Ovary (tissue), 9 donors: Measurements from ENCODE around the gene FUOM. TPM values are rescaled to one million over a fixed set of nuclear protein-coding genes. Genes with fewer than 3 reads are reported as not detected.

ENCODE experiments used
- DNase-seq, 5 donors: peaks; one replicate each; pipeline ENCODE4 v3.0.0-alpha.2; 2019 to 2020
- H3K27ac ChIP-seq, 2 donors: fragments of 200-600 bp; one replicate each; pipeline versions ENCODE4 v1.5.1 to v1.8.0; 2019 to 2022
- H3K27me3 ChIP-seq: fragments of 200-600 bp; one replicate; pipeline ENCODE4 v1.8.0; 2022
- H3K36me3 ChIP-seq: fragments of 200-600 bp; sonication (generic); one replicate; pipeline ENCODE4 v1.5.1; 2019
- H3K4me1 ChIP-seq: one replicate; pipeline ENCODE4 v1.8.1; 2013; ENCODE audit warnings: mild to moderate bottlenecking, moderate library complexity; ENCODE audit not compliant: insufficient read depth
- H3K4me3 ChIP-seq: fragments of 200-600 bp; sonication (generic); one replicate; pipeline ENCODE4 v1.5.1; 2017
- H3K9me3 ChIP-seq, 2 donors: fragments of 200-600 bp in 1 of 2; sonication (generic) in 1 of 2; one replicate each; pipeline versions ENCODE4 v1.5.1 to v1.8.1; 2013 to 2019; ENCODE audit warnings: mild to moderate bottlenecking in 1 of 2, moderate library complexity in 1 of 2
- EP300 ChIP-seq: sonication (generic); formaldehyde crosslinking; IDR thresholded peaks from one replicate; pipeline ENCODE4 v1.6.1; 2017; ENCODE audit warnings: antibody characterized with exemption
- POLR2A ChIP-seq: fragments of 450-650 bp; IDR thresholded peaks from one replicate; pipeline ENCODE4 v1.6.1; 2017; ENCODE audit warnings: antibody characterized with exemption, mild to moderate bottlenecking, moderate library complexity
- WGBS, 3 donors: extraction: QIAGEN DNeasy Blood & Tissue Kit in 1 of 3; methylation state at CpG; one replicate each; pipeline versions ENCODE4 v1.1.5 to v1.1.7; 2013 to 2017; 5-methylcytosine and 5-hydroxymethylcytosine counted together
- intact Hi-C, 4 donors: fragments of 100-400 bp; cut with DNase I; formaldehyde crosslinking; loops; one replicate each; pipeline versions ENCODE4 v1.11.0 to v1.15.1; 2022 to 2023
- polyA plus RNA-seq, 2 donors: library from polyadenylated mRNA; stranded (reverse); fragments of 200-250 nt in 1 of 2; fragments of 350-450 nt in 1 of 2; fragmentation: Illumina TruSeq in 1 of 2; extraction: RNeasy Lipid Tissue Mini Kit (QIAGEN cat#74804) in 1 of 2; gene quantifications; one replicate each; pipeline ENCODE4 v1.2.3, GENCODE V29; 2013 to 2014
- total RNA-seq, 7 donors: library from RNA; depleted of rRNA in 2 of 7; stranded (reverse); fragments of >200 nt in 2 of 7; fragmentation: NEBNext Ultra II Directional in 3 of 7; extraction: Animal tissue kit (Norgen Biotek cat#: 25700) in 3 of 7; gene quantifications; one replicate each; pipeline versions ENCODE4 v1.1.0 to v1.2.4, GENCODE V29; 2016 to 2023
- TF ChIP-seq, protein P1 (sequence below), 3 donors: fragments of 450-650 bp in 2 of 3; fragments of 200-600 bp in 1 of 3; IDR thresholded peaks; one replicate each; pipeline versions ENCODE4 v1.5.1 to v1.8.0; 2016 to 2022; ENCODE audit warnings: antibody characterized with exemption in 3 of 3, mild to moderate bottlenecking in 1 of 3
- donor health status: DM: no; HTN: no; CAD: no; lungs with moderate emphysema.
- donor health status: DM: no; HTN: no; CAD: no.
- donor health status: Bipolar disorder and iron deficiency.
- donor health status: DM: yes; HTN: yes; CAD: no.
- donor health status: DM: no; HTN: no; CAD: no.
- donor health status: DM: yes; HTN: yes; CAD: no.

The FUOM gene
- total and polyA plus RNA-seq, 9 donors = 1.2 to 26.3 (median 14.8) TPM

DNA sequence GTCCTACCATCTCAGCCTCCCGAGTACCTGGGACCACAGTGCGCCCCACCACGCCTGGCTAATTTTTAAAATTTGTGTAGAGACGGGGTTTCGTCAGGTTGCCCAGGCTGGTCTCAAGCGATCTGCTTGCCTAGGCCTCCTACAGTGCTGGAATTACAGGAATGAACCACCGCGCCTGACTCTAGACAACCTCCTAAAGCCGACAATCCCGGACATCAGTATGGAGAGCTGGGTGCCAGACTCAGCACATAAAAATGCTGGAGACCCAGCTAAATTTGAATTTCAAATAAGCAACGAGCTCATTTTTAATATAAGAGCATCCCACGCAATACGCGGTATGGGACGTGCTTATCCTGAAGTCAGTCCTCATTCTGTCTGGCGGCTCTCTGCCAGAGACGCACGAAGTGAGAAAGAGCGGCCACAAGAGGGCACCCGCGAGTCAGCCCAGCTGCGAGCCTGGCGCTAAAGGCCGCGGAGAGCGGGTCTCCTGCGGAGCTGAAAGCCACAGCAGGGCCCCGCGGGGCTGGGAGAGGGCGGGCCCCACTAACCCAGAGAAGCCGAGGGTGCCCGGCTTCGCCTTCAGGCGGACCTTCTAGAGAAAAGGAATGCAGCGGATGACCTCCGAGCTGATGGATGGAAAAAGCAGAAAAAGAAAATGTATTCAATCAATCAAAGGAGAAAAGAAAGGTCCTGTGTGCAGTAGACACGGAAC, 28.2 kb downstream of the FUOM start:
- TF ChIP-seq, protein P1, sequence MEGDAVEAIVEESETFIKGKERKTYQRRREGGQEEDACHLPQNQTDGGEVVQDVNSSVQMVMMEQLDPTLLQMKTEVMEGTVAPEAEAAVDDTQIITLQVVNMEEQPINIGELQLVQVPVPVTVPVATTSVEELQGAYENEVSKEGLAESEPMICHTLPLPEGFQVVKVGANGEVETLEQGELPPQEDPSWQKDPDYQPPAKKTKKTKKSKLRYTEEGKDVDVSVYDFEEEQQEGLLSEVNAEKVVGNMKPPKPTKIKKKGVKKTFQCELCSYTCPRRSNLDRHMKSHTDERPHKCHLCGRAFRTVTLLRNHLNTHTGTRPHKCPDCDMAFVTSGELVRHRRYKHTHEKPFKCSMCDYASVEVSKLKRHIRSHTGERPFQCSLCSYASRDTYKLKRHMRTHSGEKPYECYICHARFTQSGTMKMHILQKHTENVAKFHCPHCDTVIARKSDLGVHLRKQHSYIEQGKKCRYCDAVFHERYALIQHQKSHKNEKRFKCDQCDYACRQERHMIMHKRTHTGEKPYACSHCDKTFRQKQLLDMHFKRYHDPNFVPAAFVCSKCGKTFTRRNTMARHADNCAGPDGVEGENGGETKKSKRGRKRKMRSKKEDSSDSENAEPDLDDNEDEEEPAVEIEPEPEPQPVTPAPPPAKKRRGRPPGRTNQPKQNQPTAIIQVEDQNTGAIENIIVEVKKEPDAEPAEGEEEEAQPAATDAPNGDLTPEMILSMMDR (IDR thresholded peaks at IDR 0.05) = peak; percentile 62 to 97 (median 76)
- TF ChIP-seq POLR2A = no peak
- 6 to 9% (median 7%) methylated on average over 37 of the region's 37 CpGs for WGBS, 3 donors
- Histone ChIP-seq H3K4me1 (peaks cover 4% of the 10 kb centered on the region), H3K9me3 (no peaks in the 10 kb centered on the region), H3K27ac (no peak overlapping the region), H3K27me3 (peaks cover 26% of the 10 kb centered on the region), H3K4me3 (peak overlapping the region; percentile 14), H3K36me3 (no peaks in the 10 kb centered on the region)
- intact Hi-C loops = no loop called here
- peak; percentile 81 to 92 (median 89) for DNase-seq

- Histone ChIP-seq H3K4me1 (peaks cover 7% of the 10 kb centered on the region), H3K27ac (no peak overlapping the region), H3K27me3 (peaks cover 26% of the 10 kb centered on the region), H3K9me3 (no peaks in the 10 kb centered on the region), H3K36me3 (no peaks in the 10 kb centered on the region), H3K4me3 (no peak overlapping the region)
- TF ChIP-seq, protein P1 (IDR thresholded peaks at IDR 0.05) = no peak
- no peak for TF ChIP-seq EP300
- no peak for TF ChIP-seq POLR2A
- no peak for DNase-seq
- 76 to 90% (median 78%) methylated on average over 14 to 15 of the region's 15 CpGs for WGBS, 3 donors
- intact Hi-C loops = no loop called here
Measured at GRCh38 chr10:133328358-133329343, 29.2 kb downstream of the FUOM start.

DNA sequence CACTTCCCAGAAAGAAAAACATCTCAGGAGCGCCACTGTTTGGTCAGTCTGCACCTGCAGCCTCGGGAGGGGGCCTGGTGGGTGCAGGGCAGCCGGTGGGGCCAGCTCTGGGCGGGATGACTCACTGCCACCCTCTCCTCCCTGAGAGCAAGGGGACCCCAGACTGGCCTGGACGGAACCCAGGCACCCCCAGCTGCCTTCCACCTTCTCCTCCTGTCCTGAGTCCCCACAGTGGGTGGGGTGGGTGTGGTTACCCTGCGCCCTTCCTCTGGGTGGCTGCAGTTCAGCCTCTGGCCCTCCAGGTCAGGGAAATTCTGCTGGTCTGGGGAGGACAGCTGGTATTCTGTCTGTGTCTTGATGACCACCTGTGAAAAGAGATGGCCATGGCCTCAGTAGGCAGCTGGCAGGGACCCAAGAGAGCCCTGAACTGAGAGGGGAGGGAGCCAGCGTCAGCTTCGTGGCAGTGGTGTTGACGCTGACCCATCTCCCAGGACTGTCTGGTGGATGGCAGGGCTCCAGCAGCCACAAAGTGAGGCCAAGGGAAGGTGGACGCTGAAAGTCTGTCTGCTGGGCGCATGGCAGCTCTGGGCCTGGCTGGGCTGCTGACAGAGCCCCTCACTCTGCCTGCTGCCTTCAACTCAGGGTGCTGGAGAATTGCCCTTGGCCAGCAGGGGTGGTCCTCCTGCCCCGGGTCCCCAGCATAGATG, 30.0 kb downstream of the FUOM start:
- peaks cover 26% of the 10 kb centered on the region for H3K27me3 ChIP-seq

More for the DNA sequence above, 30.0 kb downstream of the FUOM start:
- no peak overlapping the region for H3K27ac ChIP-seq
- 35 to 46% (median 45%) methylated on average over 12 of the region's 12 CpGs for WGBS, 3 donors
- H3K4me1 ChIP-seq = peaks cover 7% of the 10 kb centered on the region
- no peaks in the 10 kb centered on the region for H3K36me3 ChIP-seq
- DNase-seq = peak in 1 of 5 donors; percentile 28
- intact Hi-C loops = no loop called here
- TF ChIP-seq, protein P1 (IDR thresholded peaks at IDR 0.05) = no peak
- TF ChIP-seq POLR2A (no peak), EP300 (no peak)
- H3K4me3 ChIP-seq = no peak overlapping the region
- no peaks in the 10 kb centered on the region for H3K9me3 ChIP-seq
